Glutamatergic neuron (in vitro differentiated cells): Measurements from ENCODE around the gene POLR1E. TPM values are rescaled to one million over a fixed set of nuclear protein-coding genes. Genes with fewer than 3 reads are reported as not detected.
A peak's percentile ranks its signal among the peaks of the same experiment; 100 is the strongest.

Experiments
- DNase-seq: peaks from one replicate; pipeline ENCODE4 v3.0.0; 2022
- H3K27ac Mint-ChIP-seq: one replicate; pipeline ENCODE4 v1.8.0; 2020; ENCODE audit warnings: mild to moderate bottlenecking, mixed read lengths, inconsistent platforms; ENCODE audit not compliant: unreplicated experiment
- H3K27me3 Mint-ChIP-seq: one replicate; pipeline ENCODE4 v1.8.0; 2020; ENCODE audit warnings: mild to moderate bottlenecking, moderate library complexity, mixed read lengths, inconsistent platforms; ENCODE audit not compliant: unreplicated experiment
- H3K36me3 Mint-ChIP-seq: one replicate; pipeline ENCODE4 v1.8.0; 2020; ENCODE audit warnings: mild to moderate bottlenecking, mixed read lengths, inconsistent platforms; ENCODE audit not compliant: unreplicated experiment
- H3K4me1 Mint-ChIP-seq: one replicate; pipeline ENCODE4 v1.8.0; 2020; ENCODE audit warnings: mild to moderate bottlenecking, low read depth, mixed read lengths, inconsistent platforms; ENCODE audit not compliant: unreplicated experiment
- H3K4me3 Mint-ChIP-seq: one replicate; pipeline ENCODE4 v1.8.0; 2020; ENCODE audit warnings: mild to moderate bottlenecking, mixed read lengths, inconsistent platforms; ENCODE audit not compliant: unreplicated experiment
- H3K9me3 Mint-ChIP-seq: one replicate; pipeline ENCODE4 v1.8.0; 2020; ENCODE audit warnings: mild to moderate bottlenecking, moderate library complexity, mixed read lengths, inconsistent platforms; ENCODE audit not compliant: unreplicated experiment
- total RNA-seq: library from RNA; stranded (reverse); fragmentation: NEBNext Ultra II Directional; extraction: Animal tissue kit (Norgen Biotek cat#: 25700); gene quantifications from one replicate; pipeline ENCODE4 v1.2.1, GENCODE V29; 2021; ENCODE audit not compliant: unreplicated experiment
- TF ChIP-seq, protein P1 (sequence below): fragments of 200-600 bp; sonication (generic); IDR thresholded peaks from one replicate; pipeline ENCODE4 v1.5.0; 2021; ENCODE audit not compliant: partially characterized antibody, unreplicated experiment

POLR1E gene
- total RNA-seq, 1 donor from 2014 or later, result 58.2 TPM

- Mint-ChIP-seq H3K4me1 (peaks cover 2% of the 10 kb centered on the region), H3K4me3 (no peak overlapping the region), H3K36me3 (no peaks in the 10 kb centered on the region), H3K9me3 (peaks cover 3% of the 10 kb centered on the region), H3K27ac (no peak overlapping the region), H3K27me3 (peaks cover 2% of the 10 kb centered on the region)
- no peak for DNase-seq
- TF ChIP-seq, protein P1, sequence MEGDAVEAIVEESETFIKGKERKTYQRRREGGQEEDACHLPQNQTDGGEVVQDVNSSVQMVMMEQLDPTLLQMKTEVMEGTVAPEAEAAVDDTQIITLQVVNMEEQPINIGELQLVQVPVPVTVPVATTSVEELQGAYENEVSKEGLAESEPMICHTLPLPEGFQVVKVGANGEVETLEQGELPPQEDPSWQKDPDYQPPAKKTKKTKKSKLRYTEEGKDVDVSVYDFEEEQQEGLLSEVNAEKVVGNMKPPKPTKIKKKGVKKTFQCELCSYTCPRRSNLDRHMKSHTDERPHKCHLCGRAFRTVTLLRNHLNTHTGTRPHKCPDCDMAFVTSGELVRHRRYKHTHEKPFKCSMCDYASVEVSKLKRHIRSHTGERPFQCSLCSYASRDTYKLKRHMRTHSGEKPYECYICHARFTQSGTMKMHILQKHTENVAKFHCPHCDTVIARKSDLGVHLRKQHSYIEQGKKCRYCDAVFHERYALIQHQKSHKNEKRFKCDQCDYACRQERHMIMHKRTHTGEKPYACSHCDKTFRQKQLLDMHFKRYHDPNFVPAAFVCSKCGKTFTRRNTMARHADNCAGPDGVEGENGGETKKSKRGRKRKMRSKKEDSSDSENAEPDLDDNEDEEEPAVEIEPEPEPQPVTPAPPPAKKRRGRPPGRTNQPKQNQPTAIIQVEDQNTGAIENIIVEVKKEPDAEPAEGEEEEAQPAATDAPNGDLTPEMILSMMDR, result peak; percentile 17
These were observed 5.0 kb upstream of the POLR1E start for GRCh38 chr9:37480759-37481158.

DNA sequence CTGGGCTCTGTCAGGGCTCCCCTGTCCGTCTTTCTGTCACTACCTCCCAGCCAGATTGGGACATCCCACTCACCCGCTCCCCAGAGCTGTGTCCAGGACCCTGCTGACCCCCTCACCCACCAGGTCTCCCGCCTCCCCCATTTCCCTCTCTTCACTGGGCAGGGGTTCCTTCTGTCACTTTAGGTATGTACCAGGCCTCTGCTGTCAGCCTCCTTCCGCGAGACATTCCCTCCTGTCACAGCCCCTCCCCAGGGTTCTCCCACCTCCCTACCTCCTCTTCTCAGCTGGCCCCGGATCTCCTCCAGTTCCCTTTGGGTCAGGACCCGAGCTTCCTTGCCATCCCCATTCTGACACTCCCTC lies 488 bp downstream of the POLR1E start:
- Mint-ChIP-seq H3K36me3 (no peaks in the 10 kb centered on the region), H3K4me3 (peak overlapping the region; percentile 100), H3K9me3 (peaks cover 5% of the 10 kb centered on the region), H3K27me3 (no peaks in the 10 kb centered on the region), H3K4me1 (peaks cover 11% of the 10 kb centered on the region), H3K27ac (peak overlapping the region; percentile 91)
- TF ChIP-seq, protein P1, result no peak
- no peak for DNase-seq

DNA sequence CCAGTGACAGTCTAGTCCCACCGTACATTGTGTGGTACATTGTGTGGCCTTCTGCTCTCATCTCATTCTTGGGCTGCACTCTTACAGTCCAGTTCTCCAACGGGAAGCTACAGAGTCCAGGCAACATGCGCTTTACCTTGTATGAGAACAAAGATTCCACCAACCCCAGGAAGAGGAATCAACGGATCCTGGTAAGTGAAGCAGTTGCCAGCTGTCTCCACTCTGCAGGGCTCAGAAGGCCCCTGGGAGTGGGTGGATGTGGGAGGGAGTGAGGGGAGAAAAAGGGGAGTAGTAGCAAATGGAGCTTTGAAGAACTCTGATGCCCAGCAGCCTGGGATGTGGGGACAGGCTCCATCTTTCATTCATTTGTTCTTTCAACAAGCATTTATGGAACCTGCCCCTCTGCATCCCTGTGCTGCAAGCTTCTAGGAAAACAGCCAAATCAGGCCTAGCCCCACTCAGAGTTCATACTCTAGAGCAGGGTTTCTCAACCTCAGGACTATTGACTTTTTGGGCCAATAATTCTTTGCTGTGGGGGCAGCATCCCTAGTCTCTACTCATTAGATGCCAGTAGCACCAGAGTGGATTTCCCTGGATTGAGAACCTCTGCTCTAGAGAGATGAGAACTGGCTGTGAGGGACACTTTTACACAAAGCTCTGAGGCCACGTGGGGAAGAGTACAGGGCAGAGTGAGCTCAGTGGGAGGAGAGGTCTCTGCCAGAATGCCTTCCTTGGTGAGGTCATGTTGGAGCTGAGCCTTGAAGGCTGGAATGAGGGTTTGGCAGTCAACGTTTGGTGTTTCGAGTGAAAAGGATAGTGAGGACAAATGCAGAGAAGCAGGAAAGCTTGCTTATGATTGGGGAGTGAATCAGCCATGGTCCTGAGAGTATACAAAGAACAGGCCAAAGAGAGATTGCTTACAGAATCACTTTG lies 1.1 kb downstream of the POLR1E start:
- TF ChIP-seq, protein P1, result no peak
- Mint-ChIP-seq H3K4me1 (peaks cover 11% of the 10 kb centered on the region), H3K27ac (peak overlapping the region; percentile 91), H3K36me3 (no peaks in the 10 kb centered on the region), H3K4me3 (peak overlapping the region; percentile 100), H3K27me3 (no peaks in the 10 kb centered on the region), H3K9me3 (peaks cover 5% of the 10 kb centered on the region)
- DNase-seq, result no peak

- DNase-seq, result no peak
- no peak overlapping the region for H3K4me3 Mint-ChIP-seq
- H3K9me3 Mint-ChIP-seq, result peaks cover 4% of the 10 kb centered on the region
- no peak overlapping the region for H3K27ac Mint-ChIP-seq
- peaks cover 2% of the 10 kb centered on the region for H3K27me3 Mint-ChIP-seq
- H3K36me3 Mint-ChIP-seq, result peaks cover 4% of the 10 kb centered on the region
- TF ChIP-seq, protein P1, result no peak
- peaks cover 4% of the 10 kb centered on the region for H3K4me1 Mint-ChIP-seq
These were observed 6.2 kb downstream of the POLR1E start for GRCh38 chr9:37491939-37492338.

DNA sequence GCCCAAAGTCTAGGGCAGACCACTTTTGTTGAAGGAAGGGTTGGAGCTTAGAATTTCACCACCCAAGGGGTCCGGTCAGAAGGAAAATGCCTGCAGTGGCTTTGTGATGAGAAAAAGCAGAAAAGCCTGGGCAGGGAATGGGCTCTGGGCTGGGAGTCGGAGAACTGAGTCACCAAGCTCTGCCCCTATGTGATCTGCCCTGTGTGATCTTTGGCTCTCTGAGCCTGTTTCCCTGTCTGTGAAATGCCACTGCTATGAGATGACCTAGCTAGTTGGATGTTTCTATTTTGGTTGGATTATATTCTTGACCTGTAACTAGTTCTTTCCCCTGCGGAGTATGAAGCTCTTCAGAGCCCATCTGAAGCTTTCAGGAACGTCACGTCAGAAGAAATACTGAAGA lies 9.8 kb downstream of the POLR1E start:
- Mint-ChIP-seq H3K36me3 (peaks cover 4% of the 10 kb centered on the region), H3K4me1 (no peaks in the 10 kb centered on the region), H3K9me3 (peaks cover 2% of the 10 kb centered on the region), H3K4me3 (no peak overlapping the region), H3K27me3 (peaks cover 2% of the 10 kb centered on the region), H3K27ac (no peak overlapping the region)
- TF ChIP-seq, protein P1, result no peak
- DNase-seq, result no peak
